Measurements from ENCODE around the gene PPP1R13L. TPM values are rescaled to one million over a fixed set of nuclear protein-coding genes. Genes with fewer than 3 reads are reported as not detected.

The PPP1R13L gene
- total and polyA plus RNA-seq, 2 of the 8 experiments (the other 6 are each of a cell fraction or from before 2014, with no cell fraction given), result 9.1 to 15.3 TPM

DNA sequence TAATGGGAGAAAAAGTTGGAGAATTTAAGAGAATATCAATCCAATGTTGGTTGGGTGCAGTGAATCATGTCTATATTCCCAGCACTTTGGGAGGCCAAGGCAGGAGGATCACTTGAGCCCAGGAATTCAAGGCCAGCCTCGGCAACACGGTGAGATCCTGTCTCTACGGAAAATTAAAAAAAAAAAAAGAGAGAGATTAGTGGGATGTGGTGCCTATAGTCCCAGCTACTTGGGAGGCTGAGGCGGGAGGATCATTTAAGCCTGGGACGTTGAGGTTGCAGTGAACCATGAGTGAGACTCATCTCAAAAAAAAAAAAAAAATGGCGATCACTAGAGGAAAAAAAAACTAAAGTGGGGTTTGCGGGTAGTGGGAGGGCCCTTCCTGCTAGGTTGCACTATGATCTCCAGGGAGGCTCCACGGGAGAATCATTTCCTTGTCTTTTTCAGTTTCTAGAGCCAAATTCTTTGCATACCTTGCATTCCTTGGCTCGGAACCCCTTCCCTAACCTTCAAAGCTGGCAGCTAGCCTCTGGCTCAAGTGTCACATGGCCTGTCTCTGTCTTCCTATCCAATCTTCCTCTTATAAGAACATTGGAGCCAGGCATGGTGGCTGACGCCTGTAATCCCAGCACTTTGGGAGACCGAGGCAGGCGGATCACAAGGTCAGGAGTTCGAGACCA is 28.7 kb downstream of the PPP1R13L start:
- Histone ChIP-seq H3K9me3 (ENCODE audit: insufficient read depth in 2 of 2, low read depth in 1 of 2, low read length in 1 of 2) (no peaks in the 10 kb centered on the region), H4K20me1 (replicated peaks in 1 of 2; ENCODE audit: control insufficient read depth in 1 of 2, insufficient read depth in 2 of 2, low read length in 2 of 2) (no peaks in the 10 kb centered on the region), H4K91ac (replicated peaks; ENCODE audit: insufficient read length, low read length) (no peak overlapping the region), H3K23ac (ENCODE audit: insufficient read length) (no peak overlapping the region), H3K9ac (replicated peaks in 1 of 4; ENCODE audit: extremely low read depth in 1 of 4, low read depth in 3 of 4, low read length in 3 of 4) (no peak overlapping the region), H3K4me2 (ENCODE audit: insufficient read depth in 1 of 2, low read depth in 2 of 2, low read length in 2 of 2) (peak overlapping the region in 1 of 2 experiments; percentile 34; a peak in 1 of 4 replicates), H2AFZ (ENCODE audit: low read length) (no peak overlapping the region), H4K5ac (ENCODE audit: insufficient read length, low read depth, low read length) (peak overlapping the region; percentile 27), H2BK15ac (ENCODE audit: low read length) (no peak overlapping the region), H3K79me2 (ENCODE audit: control insufficient read depth in 1 of 2, insufficient read depth in 2 of 2, low read length in 2 of 2) (no peaks in the 10 kb centered on the region), H3K4me1 (replicated peaks in 1 of 4; ENCODE audit: control insufficient read depth in 3 of 4, insufficient read depth in 4 of 4, low read length in 3 of 4) (no peaks in the 10 kb centered on the region), H3K4ac (replicated peaks; ENCODE audit: insufficient read length, low read depth, low read length) (no peak overlapping the region), H2BK120ac (replicated peaks; ENCODE audit: low read depth, low read length) (no peak overlapping the region), H2BK20ac (ENCODE audit: low read length) (no peak overlapping the region), H3K18ac (ENCODE audit: extremely low read depth, low read length) (peak overlapping the region; percentile 78), H2BK5ac (ENCODE audit: low read depth, low read length) (peak overlapping the region; percentile 32; the same call in 1 of the 2 replicates), H2AK5ac (ENCODE audit: low read depth, low read length) (peak overlapping the region; percentile 90; the same call in 1 of the 2 replicates), H3K27ac (ENCODE audit: low read depth, low read length) (peak overlapping the region; percentile 41; the same call in 1 of the 2 replicates), H2BK12ac (ENCODE audit: low read depth, low read length) (peak overlapping the region; percentile 71; the same call in 1 of the 2 replicates), H4K8ac (ENCODE audit: extremely low read depth, insufficient read depth, low read length) (no peak overlapping the region), H3K23me2 (ENCODE audit: low read depth, low read length) (peaks cover 2% of the 10 kb centered on the region; the same call in 1 of the 2 replicates), H3K14ac (ENCODE audit: insufficient read length) (no peak overlapping the region), H3K56ac (replicated peaks; ENCODE audit: insufficient read length, low read depth, low read length) (no peak overlapping the region), H3K79me1 (ENCODE audit: low read depth, low read length) (no peaks in the 10 kb centered on the region), H3K27me3 (replicated peaks in 1 of 4; ENCODE audit: control insufficient read depth in 3 of 4, extremely low read depth in 1 of 4, insufficient read depth in 3 of 4, low read length in 3 of 4) (no peaks in the 10 kb centered on the region), H3K36me3 (ENCODE audit: control insufficient read depth in 2 of 4, insufficient read depth in 4 of 4, low read length in 3 of 4) (no peaks in the 10 kb centered on the region), H3K4me3 (ENCODE audit: extremely low read depth in 1 of 4, insufficient read depth in 2 of 4, low read depth in 3 of 4, low read length in 4 of 4) (no peak overlapping the region; a peak in 1 of 8 replicates)
- ChIA-PET CTCF (ENCODE audit: partially characterized antibody) (interaction anchor here (0.6 to 7.9 kb wide), 5 partner anchors 26 to 153 kb away, joined by 3 to 57 read pairs (median 4); partner anchors contain the start of gene PPP1R13L), POLR2A (ENCODE audit: partially characterized antibody) (interaction anchor here (0.6 to 2.7 kb wide), 5 partner anchors 10 to 190 kb away, joined by 3 to 6 read pairs (median 3); no protein-coding TSS in a partner anchor)
- 52% methylated on average over 13 of the region's 13 CpGs; no CpG with 5 or more reads in 1 of the 2 experiments for WGBS, 2 experiments (ENCODE audit: extremely low coverage in 1 of 2, insufficient coverage in 1 of 2, insufficient read length in 1 of 2, insufficient replicate concordance in 2 of 2, low coverage in 1 of 2, low lambda C conversion rate in 2 of 2, missing lambda C conversion rate in 1 of 2)
- peak in 1 of 2 experiments; percentile 60 for DNase-seq (ENCODE audit: low read depth in 1 of 2, low spot score in 2 of 2)
- peak; percentile 95 for FAIRE-seq
- peak; percentile 100 for TF ChIP-seq TEAD4 (IDR thresholded peaks at IDR 0.05; ENCODE audit: low read depth, low read length)
- no peak for TF ChIP-seq CBX8 (IDR thresholded peaks at IDR 0.05; ENCODE audit: borderline replicate concordance, low read depth, low read length)
- TF ChIP-seq CTBP2 (IDR thresholded peaks at IDR 0.05; ENCODE audit: borderline replicate concordance, insufficient read depth, insufficient read length, low read length), result no peak
- TF ChIP-seq POU5F1 (IDR thresholded peaks at IDR 0.05; ENCODE audit: low read depth, low read length), result no peak
- peak; percentile 71 to 96; a peak in 2 of 4 replicates for TF ChIP-seq HDAC2 (IDR thresholded peaks at IDR 0.05; ENCODE audit: borderline replicate concordance in 1 of 2, low read depth in 2 of 2, low read length in 2 of 2)
- TF ChIP-seq SIN3A (conservative IDR thresholded peaks at IDR 0.05 in 1 of 2, IDR thresholded peaks at IDR 0.05 in 1 of 2; ENCODE audit: low read depth in 1 of 2, low read length in 2 of 2), result peak; percentile 85 to 87; a peak in 3 of 4 replicates
- peak; percentile 48 for TF ChIP-seq ASH2L (IDR thresholded peaks at IDR 0.05; ENCODE audit: low read length)
- no peak for TF ChIP-seq JUN (IDR thresholded peaks at IDR 0.05; ENCODE audit: low read depth, low read length)
- TF ChIP-seq, protein P1, sequence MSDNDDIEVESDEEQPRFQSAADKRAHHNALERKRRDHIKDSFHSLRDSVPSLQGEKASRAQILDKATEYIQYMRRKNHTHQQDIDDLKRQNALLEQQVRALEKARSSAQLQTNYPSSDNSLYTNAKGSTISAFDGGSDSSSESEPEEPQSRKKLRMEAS (IDR thresholded peaks at IDR 0.05), result peak; percentile 44
- TF ChIP-seq EP300 (IDR thresholded peaks at IDR 0.05; ENCODE audit: borderline replicate concordance in 1 of 2, low read depth in 2 of 2, low read length in 2 of 2), result peak in 1 of 2 experiments; percentile 79; a peak in 1 of 3 replicates
